WTC11 (cell line): ENCODE results near the gene RAET1E. TPM values are rescaled to one million over a fixed set of nuclear protein-coding genes. Genes with fewer than 3 reads are reported as not detected.

Experiments
- ATAC-seq: fragments of 200-7000 bp; cut with Tn5 transposase; 2 replicates; pipeline ENCODE4 v1.10.0; 2021; ENCODE audit warnings: mild to moderate bottlenecking, moderate library complexity
- CTCF ChIA-PET: fragments of 300-600 bp; sonication (Branson Sonifier 250); formaldehyde crosslinking; loops from one replicate; lab custom pipeline; 2021; ENCODE audit warnings: antibody characterized with exemption; lab: Charles Lee
- POLR2A ChIA-PET: fragments of 350-600 bp; sonication (Branson Sonifier 250); formaldehyde crosslinking; loops from one replicate; lab custom pipeline; 2021; ENCODE audit warnings: antibody characterized with exemption; lab: Charles Lee
- DNase-seq: peaks from one replicate; pipeline ENCODE4 v3.0.0; 2021; ENCODE audit warnings: low spot score
- H3K27ac Mint-ChIP-seq: 2 replicates; pipeline ENCODE4 v1.8.0; 2021; ENCODE audit warnings: mixed read lengths
- H3K27me3 Mint-ChIP-seq: 2 replicates; pipeline ENCODE4 v1.8.0; 2021; ENCODE audit warnings: low read depth, mild to moderate bottlenecking, moderate library complexity, mixed read lengths
- H3K36me3 Mint-ChIP-seq: 2 replicates; pipeline ENCODE4 v1.8.0; 2021; ENCODE audit warnings: mixed read lengths
- H3K4me1 Mint-ChIP-seq: 2 replicates; pipeline ENCODE4 v1.8.0; 2022; ENCODE audit warnings: mixed read lengths
- H3K4me3 Mint-ChIP-seq: 2 replicates; pipeline ENCODE4 v1.8.0; 2021; ENCODE audit warnings: mild to moderate bottlenecking, moderate library complexity, mixed read lengths
- H3K9me3 Mint-ChIP-seq: 2 replicates; pipeline ENCODE4 v1.8.0; 2021; ENCODE audit warnings: mixed read lengths
- ETV6 ChIP-seq: sonication (generic); formaldehyde crosslinking; IDR thresholded peaks from 2 replicates; pipeline ENCODE4 v1.8.1; 2022; ENCODE audit warnings: mild to moderate bottlenecking, missing genetic modification reagents
- FOXJ3 ChIP-seq: sonication (generic); formaldehyde crosslinking; IDR thresholded peaks from 2 replicates; pipeline ENCODE4 v1.9.0; 2021; ENCODE audit warnings: missing genetic modification reagents, mild to moderate bottlenecking, borderline replicate concordance
- JUN ChIP-seq: sonication (generic); formaldehyde crosslinking; IDR thresholded peaks from 2 replicates; pipeline ENCODE4 v1.8.0; 2023; ENCODE audit warnings: mild to moderate bottlenecking, missing genetic modification reagents
- MXD4 ChIP-seq: fragments of 250-450 bp; sonication (Bioruptor Pico); IDR thresholded peaks from 2 replicates; pipeline ENCODE4 v1.8.0; 2021; ENCODE audit warnings: mild to moderate bottlenecking, moderate library complexity, borderline replicate concordance
- MYBL2 ChIP-seq: sonication (generic); formaldehyde crosslinking; IDR thresholded peaks from 2 replicates; pipeline ENCODE4 v1.8.1; 2023; ENCODE audit warnings: mild to moderate bottlenecking, moderate library complexity, missing genetic modification reagents
- PRRX2 ChIP-seq: fragments of 250-450 bp; sonication (Bioruptor Pico); IDR thresholded peaks from 2 replicates; pipeline ENCODE4 v1.8.0; 2021; ENCODE audit warnings: mild to moderate bottlenecking
- SMAD3 ChIP-seq: sonication (generic); formaldehyde crosslinking; IDR thresholded peaks from 2 replicates; pipeline ENCODE4 v1.8.0; 2022; ENCODE audit warnings: missing genetic modification reagents, mild to moderate bottlenecking, borderline replicate concordance
- TCF7 ChIP-seq: sonication (generic); formaldehyde crosslinking; IDR thresholded peaks from 2 replicates; pipeline ENCODE4 v1.8.0; 2022; ENCODE audit warnings: mild to moderate bottlenecking, low read depth, missing genetic modification reagents, moderate library complexity
- ZNF396 ChIP-seq: fragments of 250-450 bp; sonication (Bioruptor Pico); IDR thresholded peaks from 2 replicates; pipeline ENCODE4 v1.8.0; 2021; ENCODE audit warnings: mild to moderate bottlenecking, moderate library complexity, borderline replicate concordance
- total RNA-seq: library from RNA; stranded (reverse); gene quantifications from 3 replicates; pipeline ENCODE4 v1.2.3, GENCODE V29; 2021
- TF ChIP-seq, protein P1 (sequence below): sonication (generic); formaldehyde crosslinking; IDR thresholded peaks from 2 replicates; pipeline ENCODE4 v1.8.1; 2022; ENCODE audit warnings: low read depth, missing genetic modification reagents, borderline replicate concordance
- TF ChIP-seq, protein P2 (sequence below): fragments of 250-450 bp; sonication (Bioruptor Pico); IDR thresholded peaks from 2 replicates; pipeline ENCODE4 v1.9.0; 2021; ENCODE audit warnings: mild to moderate bottlenecking, borderline replicate concordance
- TF ChIP-seq, protein P3 (sequence below): fragments of 250-450 bp; sonication (Bioruptor Pico); IDR thresholded peaks from 2 replicates; pipeline ENCODE4 v2.1.2; 2022; ENCODE audit warnings: mild to moderate bottlenecking, moderate library complexity
- TF ChIP-seq, protein P4 (sequence below): sonication (generic); formaldehyde crosslinking; IDR thresholded peaks from 2 replicates; pipeline ENCODE4 v1.8.0; 2022; ENCODE audit warnings: mild to moderate bottlenecking, missing genetic modification reagents
- TF ChIP-seq, protein P5 (sequence below): fragments of 250-450 bp; sonication (Bioruptor Pico); IDR thresholded peaks from 2 replicates; pipeline ENCODE4 v1.9.0; 2021; ENCODE audit warnings: moderate library complexity, mild to moderate bottlenecking, inconsistent platforms, borderline replicate concordance
- TF ChIP-seq, protein P6 (sequence below): sonication (generic); formaldehyde crosslinking; IDR thresholded peaks from 2 replicates; pipeline ENCODE4 v1.8.1; 2023; ENCODE audit warnings: mild to moderate bottlenecking, moderate library complexity, missing genetic modification reagents

RAET1E gene
- total RNA-seq, 1 experiment from 2014 or later, result not detected

DNA sequence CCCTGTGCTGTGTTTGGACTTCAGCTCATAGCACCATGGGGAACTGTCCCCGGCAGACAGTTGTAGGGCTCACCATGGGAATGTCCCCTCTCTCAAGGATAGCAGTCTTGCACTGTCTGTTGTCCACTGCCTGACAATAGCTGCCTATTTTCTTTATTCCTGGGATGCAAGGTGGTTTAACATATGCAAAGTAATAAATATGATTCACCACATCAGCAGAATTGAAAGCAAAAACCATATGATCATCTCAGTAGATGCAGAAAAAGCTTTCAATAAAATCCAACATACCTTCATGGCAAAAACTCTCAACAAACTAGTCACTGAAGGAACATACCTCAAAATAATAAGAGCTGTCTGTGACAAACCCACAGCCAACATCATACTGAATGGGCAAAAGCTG, 20.3 kb downstream of the RAET1E start:
- no peak overlapping the region for H3K4me3 Mint-ChIP-seq
- ChIA-PET CTCF (interaction anchor here (1.2 to 1.7 kb wide), 2 partner anchors 21 to 37 kb away, joined by 3 to 4 read pairs; no protein-coding TSS in a partner anchor), POLR2A (no interaction called here)
- peaks cover 8% of the 10 kb centered on the region for H3K9me3 Mint-ChIP-seq
- no peaks in the 10 kb centered on the region for H3K36me3 Mint-ChIP-seq
- no peaks in the 10 kb centered on the region for H3K4me1 Mint-ChIP-seq
- ATAC-seq (no peak), DNase-seq (no peak)
- peaks cover 16% of the 10 kb centered on the region for H3K27me3 Mint-ChIP-seq
- TF ChIP-seq PRRX2 (no peak), ETV6 (CRISPR knock-in tag) (no peak), FOXJ3 (no peak), JUN (no peak), MYBL2 (CRISPR knock-in tag) (no peak), TCF7 (CRISPR knock-in tag) (no peak), SMAD3 (CRISPR knock-in tag) (no peak), ZNF396 (CRISPR knock-in tag) (no peak), MXD4 (CRISPR knock-in tag) (no peak)
- TF ChIP-seq, protein P1, sequence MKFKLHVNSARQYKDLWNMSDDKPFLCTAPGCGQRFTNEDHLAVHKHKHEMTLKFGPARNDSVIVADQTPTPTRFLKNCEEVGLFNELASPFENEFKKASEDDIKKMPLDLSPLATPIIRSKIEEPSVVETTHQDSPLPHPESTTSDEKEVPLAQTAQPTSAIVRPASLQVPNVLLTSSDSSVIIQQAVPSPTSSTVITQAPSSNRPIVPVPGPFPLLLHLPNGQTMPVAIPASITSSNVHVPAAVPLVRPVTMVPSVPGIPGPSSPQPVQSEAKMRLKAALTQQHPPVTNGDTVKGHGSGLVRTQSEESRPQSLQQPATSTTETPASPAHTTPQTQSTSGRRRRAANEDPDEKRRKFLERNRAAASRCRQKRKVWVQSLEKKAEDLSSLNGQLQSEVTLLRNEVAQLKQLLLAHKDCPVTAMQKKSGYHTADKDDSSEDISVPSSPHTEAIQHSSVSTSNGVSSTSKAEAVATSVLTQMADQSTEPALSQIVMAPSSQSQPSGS, result no peak
- TF ChIP-seq, protein P2, sequence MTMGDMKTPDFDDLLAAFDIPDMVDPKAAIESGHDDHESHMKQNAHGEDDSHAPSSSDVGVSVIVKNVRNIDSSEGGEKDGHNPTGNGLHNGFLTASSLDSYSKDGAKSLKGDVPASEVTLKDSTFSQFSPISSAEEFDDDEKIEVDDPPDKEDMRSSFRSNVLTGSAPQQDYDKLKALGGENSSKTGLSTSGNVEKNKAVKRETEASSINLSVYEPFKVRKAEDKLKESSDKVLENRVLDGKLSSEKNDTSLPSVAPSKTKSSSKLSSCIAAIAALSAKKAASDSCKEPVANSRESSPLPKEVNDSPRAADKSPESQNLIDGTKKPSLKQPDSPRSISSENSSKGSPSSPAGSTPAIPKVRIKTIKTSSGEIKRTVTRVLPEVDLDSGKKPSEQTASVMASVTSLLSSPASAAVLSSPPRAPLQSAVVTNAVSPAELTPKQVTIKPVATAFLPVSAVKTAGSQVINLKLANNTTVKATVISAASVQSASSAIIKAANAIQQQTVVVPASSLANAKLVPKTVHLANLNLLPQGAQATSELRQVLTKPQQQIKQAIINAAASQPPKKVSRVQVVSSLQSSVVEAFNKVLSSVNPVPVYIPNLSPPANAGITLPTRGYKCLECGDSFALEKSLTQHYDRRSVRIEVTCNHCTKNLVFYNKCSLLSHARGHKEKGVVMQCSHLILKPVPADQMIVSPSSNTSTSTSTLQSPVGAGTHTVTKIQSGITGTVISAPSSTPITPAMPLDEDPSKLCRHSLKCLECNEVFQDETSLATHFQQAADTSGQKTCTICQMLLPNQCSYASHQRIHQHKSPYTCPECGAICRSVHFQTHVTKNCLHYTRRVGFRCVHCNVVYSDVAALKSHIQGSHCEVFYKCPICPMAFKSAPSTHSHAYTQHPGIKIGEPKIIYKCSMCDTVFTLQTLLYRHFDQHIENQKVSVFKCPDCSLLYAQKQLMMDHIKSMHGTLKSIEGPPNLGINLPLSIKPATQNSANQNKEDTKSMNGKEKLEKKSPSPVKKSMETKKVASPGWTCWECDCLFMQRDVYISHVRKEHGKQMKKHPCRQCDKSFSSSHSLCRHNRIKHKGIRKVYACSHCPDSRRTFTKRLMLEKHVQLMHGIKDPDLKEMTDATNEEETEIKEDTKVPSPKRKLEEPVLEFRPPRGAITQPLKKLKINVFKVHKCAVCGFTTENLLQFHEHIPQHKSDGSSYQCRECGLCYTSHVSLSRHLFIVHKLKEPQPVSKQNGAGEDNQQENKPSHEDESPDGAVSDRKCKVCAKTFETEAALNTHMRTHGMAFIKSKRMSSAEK, result no peak
- TF ChIP-seq, protein P3, sequence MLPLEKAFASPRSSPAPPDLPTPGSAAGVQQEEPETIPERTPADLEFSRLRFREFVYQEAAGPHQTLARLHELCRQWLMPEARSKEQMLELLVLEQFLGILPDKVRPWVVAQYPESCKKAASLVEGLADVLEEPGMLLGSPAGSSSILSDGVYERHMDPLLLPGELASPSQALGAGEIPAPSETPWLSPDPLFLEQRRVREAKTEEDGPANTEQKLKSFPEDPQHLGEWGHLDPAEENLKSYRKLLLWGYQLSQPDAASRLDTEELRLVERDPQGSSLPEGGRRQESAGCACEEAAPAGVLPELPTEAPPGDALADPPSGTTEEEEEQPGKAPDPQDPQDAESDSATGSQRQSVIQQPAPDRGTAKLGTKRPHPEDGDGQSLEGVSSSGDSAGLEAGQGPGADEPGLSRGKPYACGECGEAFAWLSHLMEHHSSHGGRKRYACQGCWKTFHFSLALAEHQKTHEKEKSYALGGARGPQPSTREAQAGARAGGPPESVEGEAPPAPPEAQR (CRISPR knock-in tag), result no peak
- TF ChIP-seq, protein P4, sequence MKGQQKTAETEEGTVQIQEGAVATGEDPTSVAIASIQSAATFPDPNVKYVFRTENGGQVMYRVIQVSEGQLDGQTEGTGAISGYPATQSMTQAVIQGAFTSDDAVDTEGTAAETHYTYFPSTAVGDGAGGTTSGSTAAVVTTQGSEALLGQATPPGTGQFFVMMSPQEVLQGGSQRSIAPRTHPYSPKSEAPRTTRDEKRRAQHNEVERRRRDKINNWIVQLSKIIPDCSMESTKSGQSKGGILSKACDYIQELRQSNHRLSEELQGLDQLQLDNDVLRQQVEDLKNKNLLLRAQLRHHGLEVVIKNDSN, result no peak
- TF ChIP-seq, protein P5, sequence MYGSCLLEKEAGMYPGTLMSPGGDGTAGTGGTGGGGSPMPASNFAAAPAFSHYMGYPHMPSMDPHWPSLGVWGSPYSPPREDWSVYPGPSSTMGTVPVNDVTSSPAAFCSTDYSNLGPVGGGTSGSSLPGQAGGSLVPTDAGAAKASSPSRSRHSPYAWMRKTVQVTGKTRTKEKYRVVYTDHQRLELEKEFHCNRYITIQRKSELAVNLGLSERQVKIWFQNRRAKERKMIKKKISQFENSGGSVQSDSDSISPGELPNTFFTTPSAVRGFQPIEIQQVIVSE (CRISPR knock-in tag), result no peak
- TF ChIP-seq, protein P6, sequence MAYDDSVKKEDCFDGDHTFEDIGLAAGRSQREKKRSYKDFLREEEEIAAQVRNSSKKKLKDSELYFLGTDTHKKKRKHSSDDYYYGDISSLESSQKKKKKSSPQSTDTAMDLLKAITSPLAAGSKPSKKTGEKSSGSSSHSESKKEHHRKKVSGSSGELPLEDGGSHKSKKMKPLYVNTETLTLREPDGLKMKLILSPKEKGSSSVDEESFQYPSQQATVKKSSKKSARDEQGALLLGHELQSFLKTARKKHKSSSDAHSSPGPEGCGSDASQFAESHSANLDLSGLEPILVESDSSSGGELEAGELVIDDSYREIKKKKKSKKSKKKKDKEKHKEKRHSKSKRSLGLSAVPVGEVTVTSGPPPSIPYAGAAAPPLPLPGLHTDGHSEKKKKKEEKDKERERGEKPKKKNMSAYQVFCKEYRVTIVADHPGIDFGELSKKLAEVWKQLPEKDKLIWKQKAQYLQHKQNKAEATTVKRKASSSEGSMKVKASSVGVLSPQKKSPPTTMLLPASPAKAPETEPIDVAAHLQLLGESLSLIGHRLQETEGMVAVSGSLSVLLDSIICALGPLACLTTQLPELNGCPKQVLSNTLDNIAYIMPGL (CRISPR knock-in tag), result no peak
- no peak overlapping the region for H3K27ac Mint-ChIP-seq
